Stimulated activated CD8-positive, alpha-beta memory T cell treated with anti-CD3 and anti-CD28 coated beads, Interleukin-15, amount 100 ng/mL, for 4 hours (primary cell): ENCODE results near the gene PPP1CC.
"Not testable (repeated sequence)": the region's sequence is repeated elsewhere in the genome, so short reads cannot be mapped to it uniquely, and the experiment has no call there.

Experiments
- DNase-seq, 2 donors: peaks; one replicate each; pipeline ENCODE4 v3.0.0-alpha.2; 2020; ENCODE audit warnings: low read depth in 2 of 2

The PPP1CC gene

DNA sequence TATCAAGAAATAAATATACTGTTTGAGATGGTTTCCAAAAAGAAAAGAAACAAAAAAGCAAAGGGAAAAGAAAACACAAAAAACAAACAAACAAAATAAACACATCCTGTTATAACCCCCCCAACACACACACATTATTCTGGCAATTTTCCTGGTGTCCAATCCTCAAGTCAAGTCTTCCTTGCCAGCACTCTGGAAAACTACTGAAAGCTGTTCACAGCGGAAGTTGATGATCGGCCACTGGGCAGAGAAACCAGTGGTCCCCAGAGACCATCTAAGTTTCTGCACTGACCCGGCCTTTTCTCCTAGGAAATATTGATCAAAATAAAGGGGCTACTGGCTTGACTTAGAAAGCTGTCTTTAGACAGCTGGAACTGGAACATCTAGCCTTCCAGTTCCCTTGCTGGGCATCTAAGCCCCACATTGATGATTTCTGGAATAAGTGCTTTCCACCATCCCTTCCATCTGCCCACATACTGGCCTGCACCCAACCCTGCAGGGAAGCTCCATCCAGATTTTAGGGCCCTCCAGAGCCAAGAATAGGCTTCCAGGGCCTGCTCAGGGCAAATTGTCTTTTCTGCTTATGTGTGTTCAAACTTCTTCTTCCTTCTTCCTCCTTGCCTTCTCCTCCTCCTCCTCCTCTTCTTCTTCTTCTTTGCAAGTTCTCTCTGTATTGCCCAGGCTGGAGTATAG is 11.6 kb upstream of the PPP1CC start:
- DNase-seq = no peak

DNA sequence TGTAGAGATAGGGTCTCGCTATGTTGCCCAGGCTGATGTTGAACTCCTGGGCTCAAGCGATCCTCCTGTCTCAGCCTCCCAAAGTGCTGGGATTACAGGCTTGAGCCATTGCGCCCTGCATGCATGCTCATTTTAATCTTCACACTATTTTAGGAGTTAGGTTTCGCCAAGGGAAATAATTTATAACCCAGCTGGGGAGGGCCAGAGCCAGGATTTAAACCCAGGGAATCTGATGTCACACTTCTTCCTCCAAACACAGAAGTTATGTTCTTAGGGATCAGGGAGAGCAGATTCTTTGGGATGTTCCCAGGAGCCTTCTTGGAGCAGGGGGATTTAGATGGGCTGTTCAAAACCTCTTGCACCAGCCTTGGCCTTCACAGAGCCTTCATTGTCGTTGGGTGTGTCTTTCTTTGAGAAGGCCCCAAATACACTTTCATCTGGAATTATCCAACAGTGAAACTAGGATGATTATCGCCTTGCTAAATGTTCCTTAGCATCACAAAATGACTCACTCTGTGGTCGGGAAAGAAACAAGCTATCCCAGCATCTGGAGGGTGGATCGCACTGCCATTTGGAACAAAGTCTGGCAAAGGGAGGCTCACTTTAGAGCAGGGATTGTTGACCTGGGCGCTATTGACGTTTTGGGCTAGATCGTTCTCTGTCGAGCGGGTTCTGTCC is 8.2 kb upstream of the PPP1CC start:
- DNase-seq = no peak

DNA sequence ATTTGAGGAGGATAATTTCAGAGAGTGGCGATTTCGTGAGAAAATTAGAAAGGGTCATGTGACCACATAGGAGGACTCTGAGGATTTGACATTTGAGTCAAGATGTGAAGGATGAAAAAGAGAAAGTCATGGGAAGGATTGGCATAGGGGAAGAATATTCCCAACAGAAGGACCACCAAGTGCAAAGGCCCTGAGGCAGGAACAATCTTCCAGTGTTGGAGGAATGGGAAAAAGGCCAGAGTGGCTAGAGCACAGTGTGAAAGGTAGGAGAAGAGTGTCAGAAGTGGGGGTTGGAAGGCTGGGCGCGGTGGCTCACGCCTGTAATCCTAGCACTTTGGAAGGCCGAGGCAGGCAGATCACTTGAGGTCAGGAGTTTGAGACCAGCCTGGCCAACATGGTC is 3.9 kb upstream of the PPP1CC start:
- DNase-seq = no peak

DNA sequence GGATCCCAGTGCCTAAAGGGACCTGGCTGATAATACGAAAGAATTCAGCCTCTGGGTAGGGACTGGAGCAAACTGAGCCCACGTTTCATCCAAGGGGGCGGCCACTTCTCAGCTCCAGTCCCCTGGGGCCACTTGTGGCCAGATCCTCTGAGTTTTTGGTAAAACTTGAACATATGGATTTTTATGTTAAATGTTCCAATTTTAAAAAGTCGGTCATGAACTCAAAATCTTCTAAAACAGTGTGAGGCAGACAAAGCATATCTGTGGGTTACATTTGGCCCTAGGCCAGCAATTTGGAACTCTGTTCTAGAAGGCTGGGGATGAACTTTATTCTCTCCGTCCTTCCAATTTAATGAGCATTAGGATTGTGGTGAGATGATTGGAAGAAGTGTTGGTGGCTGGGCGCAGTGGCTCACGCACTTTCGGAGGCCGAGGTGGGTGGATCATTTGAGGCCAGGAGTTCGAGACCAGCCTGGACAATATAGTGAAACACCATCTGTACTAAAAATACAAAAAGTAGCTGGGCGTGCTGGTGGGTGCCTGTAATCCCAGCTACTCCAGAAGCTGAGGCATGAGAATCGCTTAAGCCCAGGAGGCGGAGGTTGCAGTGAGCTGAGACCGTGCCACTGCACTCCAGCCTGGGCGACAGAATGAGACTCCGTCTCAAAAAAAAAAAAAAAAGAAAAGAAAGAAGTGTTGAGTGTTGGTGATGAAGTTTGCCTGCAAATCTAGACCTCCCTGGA is 3.0 kb upstream of the PPP1CC start:
- DNase-seq = no peak

DNA sequence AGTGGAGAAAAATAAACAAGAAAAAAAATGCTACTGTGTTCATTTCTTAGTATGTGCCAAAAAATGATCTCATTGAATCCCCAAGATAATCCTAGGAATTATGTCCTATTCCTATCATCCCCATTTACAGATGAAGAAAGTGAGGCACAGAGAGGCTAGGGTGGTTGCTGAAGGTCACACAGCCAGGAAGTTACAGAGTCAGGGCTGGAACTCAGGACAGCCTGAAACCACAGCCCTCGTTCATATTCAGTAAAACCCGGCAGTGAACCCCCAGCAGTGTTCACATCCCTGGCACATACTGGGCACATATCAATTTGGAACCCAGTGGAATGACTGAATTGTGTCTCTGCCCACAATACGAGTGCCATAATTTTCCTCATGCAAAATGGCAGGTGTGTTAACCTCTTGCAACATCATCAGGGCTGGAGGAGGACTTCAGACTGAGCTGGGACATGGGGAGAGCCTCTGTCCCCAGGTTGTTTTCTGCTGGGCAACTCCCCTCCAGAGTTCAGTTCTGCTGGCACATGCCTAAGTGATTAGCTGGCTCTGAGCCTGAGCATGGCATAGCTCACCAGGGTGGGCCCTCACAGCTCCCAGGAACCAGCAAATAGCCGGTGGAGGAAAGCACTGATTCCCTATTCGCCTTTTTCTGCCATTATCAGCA is 2.0 kb upstream of the PPP1CC start:
- no peak for DNase-seq

DNA sequence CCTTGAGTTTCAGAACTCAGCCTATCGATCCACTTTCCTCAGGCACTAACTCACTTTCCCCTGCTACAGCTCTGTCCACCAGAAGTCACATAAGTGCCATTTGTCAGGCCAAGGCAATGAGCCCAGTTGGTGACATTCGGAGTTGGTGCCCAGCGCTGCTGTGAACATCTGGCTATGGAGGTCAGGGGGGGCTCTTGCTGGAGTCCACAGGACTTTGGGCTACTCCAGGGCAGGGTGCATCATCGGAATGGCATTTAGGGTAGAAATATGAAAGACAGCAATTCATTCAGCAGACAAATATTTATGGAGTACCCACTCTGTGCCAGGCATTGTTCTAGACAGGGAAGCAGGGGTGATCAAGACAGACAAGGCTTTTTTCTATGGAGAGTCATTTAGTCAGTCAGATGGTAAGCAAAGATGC is 1.5 kb upstream of the PPP1CC start:
- no peak for DNase-seq

DNA sequence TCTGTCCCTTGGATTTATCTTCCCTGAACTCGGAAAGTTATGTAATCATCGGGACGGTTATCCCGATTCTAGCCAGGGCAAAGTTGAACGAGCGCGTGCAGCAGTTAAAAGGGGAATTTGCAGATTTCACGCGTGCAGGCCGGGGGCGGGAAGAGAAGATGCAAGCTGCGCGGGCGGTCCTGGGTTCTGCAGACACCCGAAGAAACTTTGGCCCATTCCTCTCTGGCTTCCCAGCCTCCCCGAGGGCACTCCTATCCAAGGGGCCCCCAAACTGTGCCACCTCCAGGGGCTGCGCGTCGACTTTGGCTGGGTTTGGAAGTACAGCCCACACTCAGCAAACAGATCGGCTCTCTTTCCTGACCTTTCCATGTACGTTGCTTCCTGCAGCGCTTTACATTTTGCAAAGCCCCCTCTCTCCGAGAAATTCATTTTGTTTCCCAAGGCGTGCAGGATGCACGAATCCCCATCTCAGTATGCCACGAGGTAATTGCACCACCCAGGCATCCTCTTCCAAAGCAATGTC is 941 bp upstream of the PPP1CC start:
- no peak for DNase-seq

DNA sequence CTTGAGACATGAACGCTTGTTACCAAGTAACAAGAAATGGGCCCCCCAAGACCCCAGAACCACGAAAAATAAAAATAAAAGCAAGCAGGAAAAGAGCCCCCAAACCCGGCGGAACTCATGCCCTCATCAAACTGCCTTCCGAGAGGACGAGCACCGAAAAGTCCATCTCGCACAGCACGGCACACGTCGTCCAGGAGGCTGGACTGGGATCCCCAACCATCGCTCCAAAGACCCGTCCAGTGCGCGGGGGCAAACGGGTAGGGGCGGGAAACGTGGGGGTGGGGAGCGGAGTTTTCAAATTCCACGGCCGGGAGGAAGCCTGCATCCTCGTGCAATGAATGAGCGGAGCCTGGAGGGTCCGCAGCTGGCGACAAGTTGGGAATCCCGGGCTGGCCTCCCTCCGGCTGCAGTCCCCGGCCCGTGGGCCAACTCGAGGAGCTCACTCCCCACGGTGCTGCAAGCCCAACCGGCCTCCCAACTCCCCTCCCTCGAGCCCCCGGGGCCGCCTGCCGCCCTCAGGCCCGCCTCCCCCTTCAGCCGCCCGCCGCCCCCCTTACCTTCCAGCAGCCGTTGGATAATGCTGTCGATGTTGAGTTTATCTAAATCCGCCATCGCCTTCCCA is 484 bp downstream of the PPP1CC start:
- no peak for DNase-seq

DNA sequence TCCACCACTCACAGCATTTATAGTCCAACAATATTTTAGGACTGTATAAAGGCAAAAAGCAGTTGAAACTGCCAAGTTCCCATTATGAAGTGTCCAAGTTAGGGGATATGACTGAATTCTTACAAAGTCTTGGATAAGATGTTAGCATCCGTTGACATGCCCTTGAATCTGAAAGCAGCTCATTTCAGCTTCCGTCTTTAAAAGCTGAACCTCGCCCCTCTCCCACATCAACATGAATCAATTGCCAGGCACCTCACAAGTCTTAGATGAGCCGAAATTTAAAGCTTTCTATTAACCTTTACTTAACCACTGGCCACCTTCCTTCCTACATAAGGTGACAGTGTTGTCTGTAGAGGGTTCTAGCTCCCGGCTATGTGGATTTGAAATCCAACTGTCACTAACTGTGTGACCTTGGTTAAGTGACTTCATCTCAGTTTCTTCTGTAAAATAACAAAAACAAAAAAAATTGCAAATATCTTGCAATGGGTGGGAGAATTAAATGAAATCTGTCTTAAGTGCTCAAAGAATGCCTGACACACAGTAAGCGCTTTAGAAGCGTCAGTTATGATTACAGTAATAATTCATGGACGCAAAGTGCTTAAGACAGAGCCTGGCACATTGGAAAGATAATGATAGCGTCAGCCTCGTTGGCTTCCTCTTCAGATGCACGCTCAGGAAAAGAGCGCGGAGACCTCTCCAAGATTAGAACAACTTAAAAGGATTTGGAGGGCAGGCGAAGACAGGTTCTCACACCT is 1.2 kb downstream of the PPP1CC start:
- no peak for DNase-seq

DNA sequence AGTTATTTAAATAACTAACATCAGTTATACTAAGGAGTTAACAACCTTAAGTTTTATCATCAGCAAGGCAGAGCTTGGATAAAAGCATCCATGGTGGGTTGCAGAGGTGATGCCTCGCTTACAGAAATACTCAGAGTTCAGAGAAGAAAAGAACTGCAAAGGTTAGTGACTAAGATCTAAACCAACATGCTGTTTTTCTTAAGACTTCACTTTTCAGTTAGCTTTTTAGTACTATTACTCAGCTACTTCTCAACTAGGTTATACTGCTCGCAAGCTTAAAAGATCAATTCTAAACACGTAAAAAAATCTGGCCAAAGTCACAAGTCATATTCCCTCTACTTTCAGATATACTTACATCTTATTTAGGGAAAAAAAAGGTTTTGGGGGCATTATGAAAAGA is 2.8 kb downstream of the PPP1CC start:
- DNase-seq = no peak

DNA sequence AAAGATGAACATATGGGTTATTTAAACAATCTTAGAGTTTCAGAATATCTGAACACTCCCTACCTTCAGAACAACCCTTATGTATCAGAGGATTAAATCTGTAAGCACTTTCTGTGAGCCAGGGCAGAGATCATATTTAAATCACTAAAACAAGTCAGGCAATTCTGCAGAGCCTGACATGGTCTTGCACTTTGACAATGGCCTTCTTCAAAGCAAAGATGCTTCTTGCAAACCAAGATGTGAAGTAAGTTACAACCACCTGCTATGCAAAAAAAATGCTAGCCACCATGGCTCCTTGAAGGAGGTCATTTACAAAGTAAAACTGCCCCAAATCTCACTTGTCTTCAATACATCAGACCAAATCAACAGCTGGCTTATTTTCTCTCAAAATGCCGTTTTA is 3.2 kb downstream of the PPP1CC start:
- no peak for DNase-seq

DNA sequence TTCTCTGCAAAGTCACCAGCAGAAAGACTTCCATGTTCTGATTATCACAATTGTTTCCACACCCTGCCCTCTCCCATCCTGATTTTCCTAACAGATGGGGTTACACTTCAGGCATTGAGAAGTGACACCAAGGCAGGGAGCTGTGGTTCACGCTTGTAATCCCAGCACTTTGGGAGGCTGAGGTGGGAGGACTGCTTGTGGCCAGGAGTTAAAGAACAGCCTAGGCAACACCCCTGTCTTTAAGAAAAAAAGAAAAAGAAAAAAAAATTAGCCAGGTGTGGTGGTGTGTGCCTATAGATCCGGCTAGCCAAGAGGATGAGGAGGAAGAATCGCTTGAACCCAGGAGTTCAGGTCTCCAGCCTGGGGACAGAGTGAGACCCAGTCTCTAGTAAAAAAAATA is 5.2 kb downstream of the PPP1CC start:
- DNase-seq = no peak

DNA sequence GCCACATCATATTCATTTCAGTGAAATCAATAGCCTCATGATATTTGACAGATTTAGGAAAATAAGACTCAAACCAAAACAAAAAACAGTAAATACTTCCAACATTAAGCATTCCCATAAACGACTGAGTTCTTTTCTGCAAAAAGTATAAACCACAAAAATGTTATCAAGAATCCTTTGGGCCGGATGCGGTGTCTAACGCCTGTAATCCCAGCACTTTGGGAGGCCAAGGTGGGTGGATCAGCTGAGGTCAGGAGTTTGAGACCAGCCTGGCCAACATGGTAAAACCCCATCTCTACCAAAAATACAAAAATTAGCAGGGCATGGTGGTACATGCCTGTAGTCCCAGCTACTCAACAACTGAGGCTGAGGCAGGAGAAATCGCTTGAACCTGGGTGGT is 5.7 kb downstream of the PPP1CC start:
- not testable (repeated sequence) for DNase-seq

DNA sequence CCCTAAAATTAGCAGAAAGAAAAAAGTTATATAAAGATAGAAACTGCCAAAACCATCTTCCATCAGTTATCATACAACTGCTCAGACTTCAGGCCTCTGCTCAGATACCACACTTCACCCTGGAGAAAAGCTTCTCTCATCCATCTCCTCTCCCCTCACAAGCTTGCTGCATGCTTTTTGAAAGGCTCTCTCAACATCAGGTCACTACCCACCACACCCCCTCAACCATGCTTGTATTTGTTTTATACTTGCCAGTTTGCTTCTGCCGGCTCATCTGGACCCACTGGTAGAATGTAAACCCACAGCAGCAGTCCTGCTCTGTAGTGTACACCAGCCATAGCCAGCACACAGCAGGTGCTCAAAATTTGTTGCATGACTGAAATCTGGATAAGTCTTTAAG is 8.8 kb downstream of the PPP1CC start:
- no peak for DNase-seq

DNA sequence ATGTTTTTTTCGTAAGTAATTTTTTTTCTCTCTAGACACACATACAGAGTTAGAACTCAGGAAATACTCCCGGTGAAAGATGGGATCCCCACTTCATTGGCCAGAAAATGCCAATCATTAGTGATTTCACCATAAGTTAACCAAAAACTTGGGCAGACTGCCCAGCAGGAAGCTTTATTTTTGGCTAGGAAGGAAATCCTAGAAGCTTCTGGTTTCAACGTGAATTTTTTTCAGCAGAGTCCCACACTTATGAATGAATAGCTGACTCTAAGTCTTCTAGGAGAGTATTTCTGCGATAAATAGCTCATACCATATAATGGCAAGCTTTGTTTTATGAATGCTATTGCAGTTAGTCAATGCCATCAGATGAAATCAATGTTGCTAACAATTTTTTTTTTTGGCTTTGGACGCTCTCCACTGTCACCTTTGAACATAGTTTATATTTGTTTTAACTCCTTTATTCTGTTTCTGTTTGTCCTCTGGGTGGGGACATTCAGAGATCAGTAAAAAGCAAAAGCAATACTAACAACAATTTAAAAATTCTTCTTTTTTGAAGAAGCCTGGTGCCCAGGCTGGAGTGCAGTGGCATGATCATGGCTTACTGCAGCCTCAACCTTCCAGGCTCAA is 9.5 kb downstream of the PPP1CC start:
- no peak for DNase-seq

DNA sequence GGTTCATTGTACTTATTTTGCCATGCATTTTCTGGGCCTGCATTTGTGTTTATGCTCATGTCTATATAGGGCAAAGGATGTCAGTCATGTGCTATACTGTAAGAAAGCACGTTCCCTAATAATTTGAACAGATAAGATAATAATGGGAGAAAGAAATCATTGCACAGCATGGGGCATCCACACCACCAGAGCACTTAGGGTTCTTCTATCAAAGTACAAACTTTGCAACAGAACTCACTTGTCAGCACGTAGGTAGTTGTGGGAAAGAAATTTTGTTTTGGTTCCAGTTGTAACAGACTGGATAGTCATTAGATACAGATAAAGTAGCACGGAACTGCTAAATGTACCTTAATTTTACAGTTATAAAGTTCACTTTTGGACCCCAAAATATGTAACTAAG is 10.1 kb downstream of the PPP1CC start:
- no peak for DNase-seq

DNA sequence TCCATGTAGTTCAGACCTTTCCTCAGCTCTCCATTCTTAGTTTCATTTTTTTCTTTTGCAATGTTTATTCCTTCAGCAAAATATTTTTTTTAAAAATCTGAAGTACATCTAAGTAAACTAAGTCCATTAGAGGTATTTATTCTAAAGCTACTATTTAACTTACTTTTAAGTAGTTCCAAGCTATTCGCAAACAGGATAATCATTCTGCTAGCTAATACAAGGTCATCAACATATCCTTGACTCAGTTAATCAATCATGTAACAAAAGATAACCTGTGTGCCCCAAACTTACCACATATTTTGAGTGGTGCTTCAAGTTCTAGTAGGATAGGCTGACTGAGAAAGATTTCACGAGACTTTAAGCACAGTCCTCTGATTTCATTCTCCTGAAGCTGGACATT is 11.2 kb downstream of the PPP1CC start:
- no peak for DNase-seq

DNA sequence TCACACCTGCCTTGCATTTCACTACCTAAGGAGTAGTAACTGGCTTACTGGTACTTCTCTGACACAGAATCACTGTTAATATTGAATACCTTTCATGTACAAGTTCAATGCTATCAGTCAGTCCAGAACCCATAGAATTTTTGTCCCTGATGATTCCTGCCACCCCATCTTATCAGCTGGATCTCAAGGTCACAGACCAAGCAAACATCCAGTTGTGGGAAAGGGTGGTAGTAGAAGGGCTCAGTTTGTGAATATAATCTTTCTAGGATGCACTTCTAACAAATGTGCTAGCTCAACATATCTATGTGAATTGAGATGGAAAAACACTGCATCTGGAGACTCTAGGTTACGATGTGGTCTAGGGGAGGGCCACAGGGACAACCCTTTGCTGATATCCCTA is 14.1 kb downstream of the PPP1CC start:
- no peak for DNase-seq

DNA sequence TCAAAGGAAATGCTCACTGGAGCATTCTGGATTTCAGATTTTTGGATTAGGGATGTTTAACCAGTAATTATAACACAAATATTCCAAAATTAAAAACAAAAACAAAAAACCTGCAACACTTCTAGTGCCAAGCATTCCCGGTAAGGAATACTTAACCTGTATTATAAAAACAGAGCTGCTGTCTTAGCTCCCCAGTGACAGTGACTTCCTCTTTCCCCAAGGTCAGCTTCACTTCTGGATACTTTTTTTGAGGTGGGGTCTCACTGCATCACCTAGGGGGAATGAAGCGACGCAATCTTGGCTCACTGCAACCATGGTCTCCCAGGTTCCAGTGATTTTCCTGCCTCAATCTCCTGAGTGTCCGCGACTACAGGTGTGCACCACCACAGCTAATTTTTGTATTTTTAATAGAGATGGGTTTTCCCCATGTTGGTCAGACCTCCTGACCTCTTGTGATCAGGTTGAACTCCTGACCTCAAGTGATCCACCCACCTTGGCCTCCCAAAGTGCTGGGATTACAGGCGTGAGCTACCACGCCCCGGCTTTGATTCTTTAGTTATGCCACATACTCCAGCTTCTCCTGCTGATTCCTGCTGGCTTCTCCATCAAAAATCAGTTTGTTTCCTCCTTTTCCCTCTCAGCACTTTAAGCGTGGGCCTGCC is 15.9 kb downstream of the PPP1CC start:
- no peak for DNase-seq

DNA sequence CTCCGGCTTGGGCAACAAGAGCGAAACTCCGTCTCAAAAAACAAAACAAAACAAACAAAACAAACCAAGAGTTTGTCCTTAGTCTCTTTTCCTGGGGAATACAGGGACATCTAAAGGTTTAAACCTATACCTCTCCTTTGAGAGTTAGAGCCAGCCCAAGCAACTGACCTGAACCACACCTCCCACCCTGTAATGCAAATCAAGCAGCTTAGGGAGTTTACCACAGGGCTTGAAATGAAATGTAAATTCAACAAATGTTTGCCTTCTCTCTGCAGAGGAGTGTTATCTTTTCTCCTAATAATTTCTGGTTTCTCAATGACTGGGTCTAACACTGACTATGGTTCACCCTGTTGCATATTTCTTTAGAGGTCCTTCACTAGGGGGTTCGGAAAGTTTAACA is 16.7 kb downstream of the PPP1CC start:
- DNase-seq = no peak
